SK-N-SH treated with all-trans-retinoic acid at 6 μM for 48 hours (cell line): Measurements from ENCODE around the gene MTCH2.
A peak's percentile ranks its signal among the peaks of the same experiment; 100 is the strongest.

ENCODE experiments used
- ATAC-seq: fragments of 200-7000 bp; cut with Tn5 transposase; 3 replicates; pipeline ENCODE4 v1.9.1; 2020; ENCODE audit warnings: mild to moderate bottlenecking, moderate library complexity
- BACH2 ChIP-seq: fragments of 250-450 bp; sonication (Bioruptor Pico); IDR thresholded peaks from 2 replicates; pipeline ENCODE4 v1.9.0; 2021; ENCODE audit warnings: mild to moderate bottlenecking, borderline replicate concordance
- CSDC2 ChIP-seq: fragments of 250-450 bp; sonication (Bioruptor Pico); IDR thresholded peaks from 2 replicates; pipeline ENCODE4 v1.5.0; 2020; ENCODE audit warnings: mild to moderate bottlenecking, moderate library complexity
- ESRRG ChIP-seq: fragments of 250-450 bp; sonication (Bioruptor Pico); IDR thresholded peaks from 2 replicates; pipeline ENCODE4 v1.6.1; 2021; ENCODE audit warnings: mild to moderate bottlenecking
- GLIS3 ChIP-seq: fragments of 250-450 bp; sonication (Bioruptor Pico); IDR thresholded peaks from 2 replicates; pipeline ENCODE4 v1.5.0; 2020; ENCODE audit warnings: mild to moderate bottlenecking, moderate library complexity
- ISL1 ChIP-seq: fragments of 250-450 bp; sonication (Bioruptor Pico); IDR thresholded peaks from 2 replicates; pipeline ENCODE4 v2.1.2; 2022; ENCODE audit warnings: mild to moderate bottlenecking, moderate library complexity
- PPARA ChIP-seq: fragments of 250-450 bp; sonication (Bioruptor Pico); IDR thresholded peaks from 2 replicates; pipeline ENCODE4 v1.5.0; 2020; ENCODE audit warnings: mild to moderate bottlenecking, borderline replicate concordance
- RARB ChIP-seq: fragments of 250-450 bp; sonication (Bioruptor Pico); IDR thresholded peaks from 2 replicates; pipeline ENCODE4 v1.8.0; 2021; ENCODE audit warnings: mild to moderate bottlenecking, moderate library complexity
- SNAI2 ChIP-seq: fragments of 250-450 bp; sonication (Bioruptor Pico); IDR thresholded peaks from 2 replicates; pipeline ENCODE4 v1.5.0; 2020; ENCODE audit warnings: mild to moderate bottlenecking, moderate library complexity
- TCF4 ChIP-seq: fragments of 250-450 bp; sonication (Bioruptor Pico); IDR thresholded peaks from 2 replicates; pipeline ENCODE4 v1.8.0; 2021; ENCODE audit warnings: mild to moderate bottlenecking, moderate library complexity, borderline replicate concordance
- TOX ChIP-seq: fragments of 250-450 bp; sonication (Bioruptor Pico); IDR thresholded peaks from 2 replicates; pipeline ENCODE4 v1.8.0; 2021; ENCODE audit warnings: mild to moderate bottlenecking, moderate library complexity, borderline replicate concordance
- ZC3H10 ChIP-seq: fragments of 250-450 bp; sonication (Bioruptor Pico); IDR thresholded peaks from 2 replicates; pipeline ENCODE4 v1.5.1; 2021; ENCODE audit warnings: mild to moderate bottlenecking, moderate library complexity
- ZFP3 ChIP-seq: fragments of 250-450 bp; sonication (Bioruptor Pico); IDR thresholded peaks from 2 replicates; pipeline ENCODE4 v1.5.0; 2020; ENCODE audit warnings: mild to moderate bottlenecking, moderate library complexity
- ZFP30 ChIP-seq: fragments of 450-650 bp; formaldehyde crosslinking; IDR thresholded peaks from 2 replicates; pipeline ENCODE4 v1.5.0; 2022; ENCODE audit warnings: mild to moderate bottlenecking, moderate library complexity
- ZNF565 ChIP-seq: fragments of 450-650 bp; formaldehyde crosslinking; conservative IDR thresholded peaks from 2 replicates; pipeline ENCODE4 v1.5.0; 2020; ENCODE audit warnings: low read depth, mild to moderate bottlenecking, moderate library complexity
- ZNF70 ChIP-seq: fragments of 450-650 bp; formaldehyde crosslinking; IDR thresholded peaks from 2 replicates; pipeline ENCODE4 v1.5.0; 2020; ENCODE audit warnings: mild to moderate bottlenecking, moderate library complexity
- ZNF8 ChIP-seq: fragments of 450-650 bp; formaldehyde crosslinking; IDR thresholded peaks from 2 replicates; pipeline ENCODE4 v1.5.0; 2020; ENCODE audit warnings: mild to moderate bottlenecking, moderate library complexity
- TF ChIP-seq, protein P1 (sequence below): fragments of 250-450 bp; sonication (Bioruptor Pico); IDR thresholded peaks from 2 replicates; pipeline ENCODE4 v1.5.0; 2020; ENCODE audit warnings: mild to moderate bottlenecking, moderate library complexity
- TF ChIP-seq, protein P2 (sequence below): fragments of 250-450 bp; sonication (Bioruptor Pico); IDR thresholded peaks from 2 replicates; pipeline ENCODE4 v1.8.0; 2021; ENCODE audit warnings: low read depth, mild to moderate bottlenecking, moderate library complexity, borderline replicate concordance
- TF ChIP-seq, protein P3 (sequence below): fragments of 250-450 bp; sonication (Bioruptor Pico); IDR thresholded peaks from 2 replicates; pipeline ENCODE4 v1.8.0; 2020; ENCODE audit warnings: mild to moderate bottlenecking, moderate library complexity, borderline replicate concordance
- TF ChIP-seq, protein P4 (sequence below): fragments of 250-450 bp; sonication (Bioruptor Pico); IDR thresholded peaks from 2 replicates; pipeline ENCODE4 v1.5.1; 2021; ENCODE audit warnings: mild to moderate bottlenecking, moderate library complexity
- TF ChIP-seq, protein P5 (sequence below): fragments of 250-450 bp; sonication (Bioruptor Pico); IDR thresholded peaks from 2 replicates; pipeline ENCODE4 v1.5.1; 2020; ENCODE audit warnings: low read depth, mild to moderate bottlenecking, moderate library complexity

The MTCH2 gene

DNA sequence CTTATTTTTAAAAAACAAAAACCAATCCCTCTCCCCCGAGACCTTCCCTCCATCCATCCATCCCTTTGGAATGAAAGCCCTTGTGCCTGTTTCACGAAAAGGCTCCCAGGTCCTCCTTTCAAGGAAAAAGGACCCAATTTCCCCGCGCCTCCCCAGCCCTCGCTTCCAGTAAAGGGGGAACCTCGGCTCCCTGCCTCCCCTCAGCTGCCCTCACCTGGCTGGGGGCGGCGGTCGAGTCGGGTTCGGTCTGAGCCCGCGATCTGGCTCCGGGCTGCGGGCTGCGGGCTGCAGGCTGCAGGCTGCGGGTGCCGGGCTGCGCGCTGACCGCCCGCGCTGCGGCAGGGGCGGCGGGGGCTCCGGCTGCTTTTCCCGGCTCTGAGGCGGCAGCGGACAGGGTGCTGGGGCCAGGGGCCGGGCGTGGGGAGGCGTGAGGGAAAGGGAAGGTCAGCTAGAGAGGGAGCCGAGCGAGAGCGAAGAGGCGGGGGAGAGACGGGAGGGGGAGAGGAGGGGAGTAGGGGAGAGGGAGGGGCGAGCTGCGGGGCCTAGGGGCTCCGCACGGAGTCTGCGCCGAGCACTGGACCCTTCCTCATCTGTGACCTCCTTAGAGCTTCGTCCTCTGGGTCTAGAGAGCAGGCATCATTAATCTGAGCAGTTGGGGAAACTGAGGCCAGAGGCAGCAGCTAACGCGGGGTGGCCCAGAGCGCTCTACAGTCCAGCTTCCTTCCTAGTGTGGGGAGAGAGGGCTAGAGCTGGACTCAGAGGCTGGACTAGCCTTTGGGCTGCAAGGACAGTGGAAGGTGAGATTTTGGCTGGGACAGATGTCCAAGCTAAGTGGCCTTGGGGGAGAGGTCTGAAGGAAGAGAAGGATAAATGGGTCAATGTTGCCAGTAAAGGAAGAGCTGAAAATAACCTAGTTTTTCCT, 48.2 kb downstream of the MTCH2 start, which contains the start of gene C1QTNF4 (continued):
- TF ChIP-seq, protein P1, sequence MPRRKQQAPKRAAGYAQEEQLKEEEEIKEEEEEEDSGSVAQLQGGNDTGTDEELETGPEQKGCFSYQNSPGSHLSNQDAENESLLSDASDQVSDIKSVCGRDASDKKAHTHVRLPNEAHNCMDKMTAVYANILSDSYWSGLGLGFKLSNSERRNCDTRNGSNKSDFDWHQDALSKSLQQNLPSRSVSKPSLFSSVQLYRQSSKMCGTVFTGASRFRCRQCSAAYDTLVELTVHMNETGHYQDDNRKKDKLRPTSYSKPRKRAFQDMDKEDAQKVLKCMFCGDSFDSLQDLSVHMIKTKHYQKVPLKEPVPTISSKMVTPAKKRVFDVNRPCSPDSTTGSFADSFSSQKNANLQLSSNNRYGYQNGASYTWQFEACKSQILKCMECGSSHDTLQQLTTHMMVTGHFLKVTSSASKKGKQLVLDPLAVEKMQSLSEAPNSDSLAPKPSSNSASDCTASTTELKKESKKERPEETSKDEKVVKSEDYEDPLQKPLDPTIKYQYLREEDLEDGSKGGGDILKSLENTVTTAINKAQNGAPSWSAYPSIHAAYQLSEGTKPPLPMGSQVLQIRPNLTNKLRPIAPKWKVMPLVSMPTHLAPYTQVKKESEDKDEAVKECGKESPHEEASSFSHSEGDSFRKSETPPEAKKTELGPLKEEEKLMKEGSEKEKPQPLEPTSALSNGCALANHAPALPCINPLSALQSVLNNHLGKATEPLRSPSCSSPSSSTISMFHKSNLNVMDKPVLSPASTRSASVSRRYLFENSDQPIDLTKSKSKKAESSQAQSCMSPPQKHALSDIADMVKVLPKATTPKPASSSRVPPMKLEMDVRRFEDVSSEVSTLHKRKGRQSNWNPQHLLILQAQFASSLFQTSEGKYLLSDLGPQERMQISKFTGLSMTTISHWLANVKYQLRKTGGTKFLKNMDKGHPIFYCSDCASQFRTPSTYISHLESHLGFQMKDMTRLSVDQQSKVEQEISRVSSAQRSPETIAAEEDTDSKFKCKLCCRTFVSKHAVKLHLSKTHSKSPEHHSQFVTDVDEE (CRISPR knock-in tag) = no peak
- no peak for TF ChIP-seq ZFP30 (CRISPR knock-in tag)
- TF ChIP-seq, protein P2, sequence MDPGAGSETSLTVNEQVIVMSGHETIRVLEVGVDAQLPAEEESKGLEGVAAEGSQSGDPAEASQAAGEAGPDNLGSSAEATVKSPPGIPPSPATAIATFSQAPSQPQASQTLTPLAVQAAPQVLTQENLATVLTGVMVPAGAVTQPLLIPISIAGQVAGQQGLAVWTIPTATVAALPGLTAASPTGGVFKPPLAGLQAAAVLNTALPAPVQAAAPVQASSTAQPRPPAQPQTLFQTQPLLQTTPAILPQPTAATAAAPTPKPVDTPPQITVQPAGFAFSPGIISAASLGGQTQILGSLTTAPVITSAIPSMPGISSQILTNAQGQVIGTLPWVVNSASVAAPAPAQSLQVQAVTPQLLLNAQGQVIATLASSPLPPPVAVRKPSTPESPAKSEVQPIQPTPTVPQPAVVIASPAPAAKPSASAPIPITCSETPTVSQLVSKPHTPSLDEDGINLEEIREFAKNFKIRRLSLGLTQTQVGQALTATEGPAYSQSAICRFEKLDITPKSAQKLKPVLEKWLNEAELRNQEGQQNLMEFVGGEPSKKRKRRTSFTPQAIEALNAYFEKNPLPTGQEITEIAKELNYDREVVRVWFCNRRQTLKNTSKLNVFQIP (CRISPR knock-in tag) = no peak
- no peak for TF ChIP-seq ZNF70 (CRISPR knock-in tag)
- no peak for TF ChIP-seq GLIS3
- TF ChIP-seq ISL1 (CRISPR knock-in tag) = no peak
- no peak for TF ChIP-seq ZNF565 (CRISPR knock-in tag)

DNA sequence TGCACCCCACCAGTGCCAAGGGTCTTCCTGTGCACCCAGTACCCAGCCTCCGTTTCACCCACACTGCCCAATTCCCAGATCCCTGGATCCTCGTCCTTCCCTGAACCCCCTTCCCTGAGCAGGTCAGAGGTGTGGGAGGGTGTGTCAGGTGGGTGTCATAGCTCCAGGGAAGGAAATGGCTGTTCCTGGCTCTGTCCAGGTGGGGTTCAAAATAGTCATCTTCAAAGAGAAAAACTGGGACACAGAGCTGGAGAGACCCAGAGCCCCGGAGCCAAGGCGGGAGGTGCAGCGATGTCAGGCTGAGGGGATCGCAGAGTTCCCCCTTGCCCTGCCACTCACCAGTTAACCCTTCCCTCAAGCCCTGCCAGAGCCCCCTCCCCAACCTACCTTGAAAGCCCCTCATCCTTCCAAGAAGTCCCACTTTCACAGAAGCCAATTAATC, 48.8 kb downstream of the MTCH2 start:
- TF ChIP-seq, protein P3, sequence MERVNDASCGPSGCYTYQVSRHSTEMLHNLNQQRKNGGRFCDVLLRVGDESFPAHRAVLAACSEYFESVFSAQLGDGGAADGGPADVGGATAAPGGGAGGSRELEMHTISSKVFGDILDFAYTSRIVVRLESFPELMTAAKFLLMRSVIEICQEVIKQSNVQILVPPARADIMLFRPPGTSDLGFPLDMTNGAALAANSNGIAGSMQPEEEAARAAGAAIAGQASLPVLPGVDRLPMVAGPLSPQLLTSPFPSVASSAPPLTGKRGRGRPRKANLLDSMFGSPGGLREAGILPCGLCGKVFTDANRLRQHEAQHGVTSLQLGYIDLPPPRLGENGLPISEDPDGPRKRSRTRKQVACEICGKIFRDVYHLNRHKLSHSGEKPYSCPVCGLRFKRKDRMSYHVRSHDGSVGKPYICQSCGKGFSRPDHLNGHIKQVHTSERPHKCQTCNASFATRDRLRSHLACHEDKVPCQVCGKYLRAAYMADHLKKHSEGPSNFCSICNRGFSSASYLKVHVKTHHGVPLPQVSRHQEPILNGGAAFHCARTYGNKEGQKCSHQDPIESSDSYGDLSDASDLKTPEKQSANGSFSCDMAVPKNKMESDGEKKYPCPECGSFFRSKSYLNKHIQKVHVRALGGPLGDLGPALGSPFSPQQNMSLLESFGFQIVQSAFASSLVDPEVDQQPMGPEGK (CRISPR knock-in tag) = no peak
- TF ChIP-seq ISL1 (CRISPR knock-in tag) (no peak), BACH2 (CRISPR knock-in tag) (no peak), TOX (CRISPR knock-in tag) (no peak), ESRRG (CRISPR knock-in tag) (no peak), ZNF565 (CRISPR knock-in tag) (no peak)
- TF ChIP-seq, all 23 proteins: peak for 0
- ATAC-seq = peak; percentile 9; the same call in 1 of the 3 replicates

DNA sequence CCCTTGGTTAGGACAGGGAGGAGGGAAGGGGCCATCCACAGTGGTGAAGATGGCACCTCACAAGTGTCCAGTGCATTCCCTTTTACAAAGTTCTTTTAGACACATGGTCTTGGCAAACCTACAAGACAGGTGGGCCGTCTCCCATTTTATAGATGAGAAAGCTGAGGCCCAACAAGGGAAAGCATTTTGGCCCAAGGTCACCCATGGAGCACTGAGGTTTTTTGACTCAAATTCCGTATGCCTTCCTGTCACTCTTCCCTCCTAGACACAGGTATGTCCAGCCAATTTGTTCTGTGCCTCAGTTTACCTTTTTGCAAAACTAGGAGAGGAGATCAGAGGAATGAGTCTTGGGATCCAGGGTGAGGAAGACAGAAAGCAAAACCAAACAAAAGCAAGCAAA, 49.4 kb downstream of the MTCH2 start:
- ATAC-seq = no peak
- TF ChIP-seq RARB (no peak), ZNF70 (CRISPR knock-in tag) (no peak)
- TF ChIP-seq, protein P4, sequence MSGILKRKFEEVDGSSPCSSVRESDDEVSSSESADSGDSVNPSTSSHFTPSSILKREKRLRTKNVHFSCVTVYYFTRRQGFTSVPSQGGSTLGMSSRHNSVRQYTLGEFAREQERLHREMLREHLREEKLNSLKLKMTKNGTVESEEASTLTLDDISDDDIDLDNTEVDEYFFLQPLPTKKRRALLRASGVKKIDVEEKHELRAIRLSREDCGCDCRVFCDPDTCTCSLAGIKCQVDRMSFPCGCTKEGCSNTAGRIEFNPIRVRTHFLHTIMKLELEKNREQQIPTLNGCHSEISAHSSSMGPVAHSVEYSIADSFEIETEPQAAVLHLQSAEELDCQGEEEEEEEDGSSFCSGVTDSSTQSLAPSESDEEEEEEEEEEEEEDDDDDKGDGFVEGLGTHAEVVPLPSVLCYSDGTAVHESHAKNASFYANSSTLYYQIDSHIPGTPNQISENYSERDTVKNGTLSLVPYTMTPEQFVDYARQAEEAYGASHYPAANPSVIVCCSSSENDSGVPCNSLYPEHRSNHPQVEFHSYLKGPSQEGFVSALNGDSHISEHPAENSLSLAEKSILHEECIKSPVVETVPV (CRISPR knock-in tag) = no peak
- TF ChIP-seq, all 23 proteins: peak for 0

DNA sequence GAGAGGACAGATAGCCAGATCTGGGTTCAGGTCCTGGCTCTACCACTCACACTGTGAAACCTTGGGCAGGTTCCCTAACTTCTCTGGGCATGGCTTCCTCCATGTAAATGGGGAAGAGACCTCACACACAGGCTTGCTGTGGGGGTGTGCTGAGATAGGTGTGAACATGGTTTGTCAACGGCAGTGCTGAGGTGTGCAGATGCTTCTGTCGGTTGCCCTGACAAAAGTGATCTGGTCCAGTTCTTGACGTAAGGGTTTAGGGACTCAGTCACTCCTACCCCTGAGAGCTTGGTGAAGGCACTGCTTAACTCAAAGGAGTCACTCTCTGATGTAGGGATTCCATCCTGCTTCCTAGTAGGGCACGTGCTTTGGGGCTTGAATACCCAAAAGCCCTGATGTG, 50.1 kb downstream of the MTCH2 start:
- no peak for ATAC-seq
- TF ChIP-seq CSDC2 (CRISPR knock-in tag) (no peak), ZFP3 (CRISPR knock-in tag) (no peak), ZFP30 (CRISPR knock-in tag) (no peak), ZNF70 (CRISPR knock-in tag) (no peak), SNAI2 (CRISPR knock-in tag) (no peak), ESRRG (CRISPR knock-in tag) (no peak), ZNF565 (CRISPR knock-in tag) (no peak), TOX (CRISPR knock-in tag) (no peak), TCF4 (CRISPR knock-in tag) (no peak), ZC3H10 (no peak), ZNF8 (no peak), PPARA (CRISPR knock-in tag) (no peak)
- TF ChIP-seq, protein P2 (CRISPR knock-in tag) = no peak
- TF ChIP-seq, protein P1 (CRISPR knock-in tag) = no peak
- TF ChIP-seq, protein P5, sequence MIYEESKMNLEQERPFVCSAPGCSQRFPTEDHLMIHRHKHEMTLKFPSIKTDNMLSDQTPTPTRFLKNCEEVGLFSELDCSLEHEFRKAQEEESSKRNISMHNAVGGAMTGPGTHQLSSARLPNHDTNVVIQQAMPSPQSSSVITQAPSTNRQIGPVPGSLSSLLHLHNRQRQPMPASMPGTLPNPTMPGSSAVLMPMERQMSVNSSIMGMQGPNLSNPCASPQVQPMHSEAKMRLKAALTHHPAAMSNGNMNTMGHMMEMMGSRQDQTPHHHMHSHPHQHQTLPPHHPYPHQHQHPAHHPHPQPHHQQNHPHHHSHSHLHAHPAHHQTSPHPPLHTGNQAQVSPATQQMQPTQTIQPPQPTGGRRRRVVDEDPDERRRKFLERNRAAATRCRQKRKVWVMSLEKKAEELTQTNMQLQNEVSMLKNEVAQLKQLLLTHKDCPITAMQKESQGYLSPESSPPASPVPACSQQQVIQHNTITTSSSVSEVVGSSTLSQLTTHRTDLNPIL = no peak
